BE2C (cell line): Measurements from ENCODE around the gene CA5B.
"Not testable (repeated sequence)": the region's sequence is repeated elsewhere in the genome, so short reads cannot be mapped to it uniquely, and the experiment has no call there.

ENCODE experiments used
- DNase-seq: peaks from one replicate; pipeline ENCODE4 v3.0.0-alpha.2; 2020
- H3K27me3 ChIP-seq: fragments of 250-450 bp; sonication (Bioruptor Pico); 2 replicates; pipeline ENCODE4 v1.5.1; 2020; ENCODE audit warnings: mild to moderate bottlenecking
- H3K36me3 ChIP-seq: fragments of 250-450 bp; sonication (Bioruptor Pico); 2 replicates; pipeline ENCODE4 v1.5.1; 2020; ENCODE audit warnings: mild to moderate bottlenecking
- H3K4me1 ChIP-seq: fragments of 250-450 bp; sonication (Bioruptor Pico); 2 replicates; pipeline ENCODE4 v1.5.1; 2020
- H3K4me3 ChIP-seq: 2 replicates; pipeline ENCODE4 v1.5.1; 2011; ENCODE audit warnings: low read depth, low read length
- H3K9me3 ChIP-seq: fragments of 250-450 bp; sonication (Bioruptor Pico); 2 replicates; pipeline ENCODE4 v1.5.1; 2020
- CTCF ChIP-seq: IDR thresholded peaks from 2 replicates; pipeline ENCODE4 v1.5.1; 2012; ENCODE audit warnings: mild to moderate bottlenecking, low read depth, low read length

Gene CA5B

GRCh38 chrX:15714529-15714928 lies 23.5 kb upstream of the CA5B start:
- no peaks in the 10 kb centered on the region for H3K9me3 ChIP-seq
- no peak for TF ChIP-seq CTCF
- H3K4me1 ChIP-seq, result 0 out of 2 replicates have a peak, but pooled peaks cover 3% of the 10 kb centered on the region
- DNase-seq, result peak; percentile 32
- no peak overlapping the region for H3K4me3 ChIP-seq
- no peaks in the 10 kb centered on the region for H3K27me3 ChIP-seq
- no peaks in the 10 kb centered on the region for H3K36me3 ChIP-seq

GRCh38 chrX:15718283-15718970 lies 19.6 kb upstream of the CA5B start:
- Histone ChIP-seq H3K36me3 (no peaks in the 10 kb centered on the region), H3K9me3 (no peaks in the 10 kb centered on the region), H3K27me3 (no peaks in the 10 kb centered on the region), H3K4me1 (0 out of 2 replicates have a peak, but pooled peaks cover 3% of the 10 kb centered on the region), H3K4me3 (no peak overlapping the region)
- no peak for TF ChIP-seq CTCF
- no peak for DNase-seq

- H3K9me3 ChIP-seq, result no peaks in the 10 kb centered on the region
- 0 out of 2 replicates have a peak, but pooled peaks cover under 1% of the 10 kb centered on the region for H3K4me1 ChIP-seq
- H3K36me3 ChIP-seq, result no peaks in the 10 kb centered on the region
- DNase-seq, result no peak
- H3K4me3 ChIP-seq, result no peak overlapping the region
- no peak for TF ChIP-seq CTCF
- H3K27me3 ChIP-seq, result no peaks in the 10 kb centered on the region
These were observed 18.6 kb upstream of the CA5B start for GRCh38 chrX:15719324-15719968.

- Histone ChIP-seq H3K27me3 (no peaks in the 10 kb centered on the region), H3K9me3 (no peaks in the 10 kb centered on the region), H3K4me1 (no peaks in the 10 kb centered on the region), H3K4me3 (no peak overlapping the region), H3K36me3 (no peaks in the 10 kb centered on the region)
- TF ChIP-seq CTCF, result no peak
- no peak for DNase-seq
These were observed 16.2 kb upstream of the CA5B start for GRCh38 chrX:15721911-15722310.

- Histone ChIP-seq H3K27me3 (no peaks in the 10 kb centered on the region), H3K36me3 (no peaks in the 10 kb centered on the region), H3K4me3 (no peak overlapping the region), H3K9me3 (no peaks in the 10 kb centered on the region), H3K4me1 (no peaks in the 10 kb centered on the region)
- no peak for TF ChIP-seq CTCF
- no peak for DNase-seq
These were observed 14.1 kb upstream of the CA5B start for GRCh38 chrX:15723887-15724517.

- Histone ChIP-seq H3K4me1 (no peaks in the 10 kb centered on the region), H3K9me3 (no peaks in the 10 kb centered on the region), H3K36me3 (no peaks in the 10 kb centered on the region), H3K27me3 (no peaks in the 10 kb centered on the region), H3K4me3 (no peak overlapping the region)
- no peak for DNase-seq
- no peak for TF ChIP-seq CTCF
These were observed 13.2 kb upstream of the CA5B start for GRCh38 chrX:15724911-15725310.

GRCh38 chrX:15731368-15731767 lies 6.7 kb upstream of the CA5B start:
- not testable (repeated sequence) for H3K4me1 ChIP-seq, H3K9me3 ChIP-seq, DNase-seq, H3K36me3 ChIP-seq, H3K4me3 ChIP-seq, H3K27me3 ChIP-seq
